Frontal cortex (tissue), 4 donors: ENCODE data around the gene C11orf68. TPM values are rescaled to one million over a fixed set of nuclear protein-coding genes. Genes with fewer than 3 reads are reported as not detected.
"Not testable (repeated sequence)": the region's sequence is repeated elsewhere in the genome, so short reads cannot be mapped to it uniquely, and the experiment has no call there.

Experiments used
- DNase-seq, 2 donors: peaks; one replicate each; pipeline ENCODE4 v3.0.0; 2012; ENCODE audit warnings: low spot score in 2 of 2
- FAIRE-seq: peaks from 2 replicates; lab custom pipeline; 2012; peaks lifted over from hg19 to GRCh38; lab: Jason Lieb, UNC
- total RNA-seq: library from RNA; depleted of rRNA; stranded (reverse); fragments of >200 nt; gene quantifications from one replicate; pipeline ENCODE4 v1.2.3, GENCODE V29; 2014
- donor health status: control.
- donor health status: control.
- donor health status: control.

C11orf68 gene
- total RNA-seq, 1 donor from 2014 or later, result 11.8 TPM

GRCh38 chr11:65894034-65894591, 24.7 kb downstream of the C11orf68 start:
- no peak for FAIRE-seq
- DNase-seq, result no peak

- DNase-seq, result no peak
- no peak for FAIRE-seq
These were observed 26.1 kb downstream of the C11orf68 start for GRCh38 chr11:65892661-65893317.

GRCh38 chr11:65892137-65892540, 26.7 kb downstream of the C11orf68 start:
- FAIRE-seq, DNase-seq: not testable (repeated sequence)

- DNase-seq (peak in 1 of 2 donors; percentile 59), FAIRE-seq (no peak)
These were observed 27.4 kb downstream of the C11orf68 start for GRCh38 chr11:65891219-65892136.

GRCh38 chr11:65890324-65891218, 28.3 kb downstream of the C11orf68 start, which contains the start of gene CCDC85B:
Gene CCDC85B, plus strand, starts transcription at chr11:65890673. Its CDS starts 111 bp downstream, at chr11:65890784.
- FAIRE-seq, result no peak

GRCh38 chr11:65888163-65888814, 30.6 kb downstream of the C11orf68 start, which contains the start of gene FIBP:
Gene FIBP, minus strand, starts transcription at chr11:65888471. Its CDS starts 53 bp downstream, at chr11:65888418.
- DNase-seq (peak; percentile 97 to 98), FAIRE-seq (no peak)

More at GRCh38 chr11:65890324-65891218, 28.3 kb downstream of the C11orf68 start, which contains the start of gene CCDC85B:
- DNase-seq, result peak; percentile 97 to 98

GRCh38 chr11:65887723-65888162, 31.1 kb downstream of the C11orf68 start:
- DNase-seq (no peak), FAIRE-seq (no peak)

GRCh38 chr11:65886826-65887722, 31.8 kb downstream of the C11orf68 start:
- DNase-seq (no peak), FAIRE-seq (no peak)

GRCh38 chr11:65885808-65886536, 32.9 kb downstream of the C11orf68 start:
- DNase-seq (no peak), FAIRE-seq (no peak)

- FAIRE-seq (no peak), DNase-seq (no peak)
These were observed 33.6 kb downstream of the C11orf68 start for GRCh38 chr11:65885231-65885630.

GRCh38 chr11:65884716-65885092, 34.2 kb downstream of the C11orf68 start:
- FAIRE-seq, result no peak
- peak; percentile 78 to 87 for DNase-seq

- DNase-seq (no peak), FAIRE-seq (no peak)
These were observed 34.8 kb downstream of the C11orf68 start for GRCh38 chr11:65883786-65884715.

GRCh38 chr11:65883058-65883761, 35.7 kb downstream of the C11orf68 start:
- no peak for FAIRE-seq
- DNase-seq, result no peak

- FAIRE-seq, result no peak
- no peak for DNase-seq
These were observed 36.5 kb downstream of the C11orf68 start for GRCh38 chr11:65882120-65883057.
